ENCODE results near the gene RAB34. TPM values are rescaled to one million over a fixed set of nuclear protein-coding genes. Genes with fewer than 3 reads are reported as not detected.

RAB34 gene
- total and polyA plus RNA-seq, 10 donors = 31.4 to 111 (median 53.0) TPM

GRCh38 chr17:28758411-28759121, 40.9 kb upstream of the RAB34 start:
- TF ChIP-seq CTCF (IDR thresholded peaks at IDR 0.05 in 8 of 11, conservative IDR thresholded peaks at IDR 0.05 in 3 of 11) (no peak), POLR2AphosphoS5 (IDR thresholded peaks at IDR 0.05) (peak in 1 of 3 donors; percentile 21)
- H3K27ac ChIP-seq = no peak overlapping the region
- H3K9me3 ChIP-seq = no peaks in the 10 kb centered on the region
- peaks cover 12 to 34% (median 22%) of the 10 kb centered on the region in 6 donors for H3K4me1 ChIP-seq
- peaks cover 0 to 72% (median 20%) of the 10 kb centered on the region in 6 donors for H3K36me3 ChIP-seq
- WGBS, 5 donors = 94 to 97% (median 97%) methylated on average over 25 to 32 of the region's 32 CpGs
- no peak overlapping the region for H3K4me3 ChIP-seq
- DNase-seq = peak; percentile 75
- H3K27me3 ChIP-seq (replicated peaks in 1 of 7) = no peaks in the 10 kb centered on the region
- intact Hi-C loops (cut with DNase I; ENCODE audit: low total_unique reads) = no loop called here

GRCh38 chr17:28756049-28756804, 38.6 kb upstream of the RAB34 start:
- intact Hi-C loops (cut with DNase I; ENCODE audit: low total_unique reads) = no loop called here
- 84 to 96% (median 90%) methylated on average over 5 of the region's 5 CpGs for WGBS, 5 donors
- Histone ChIP-seq H3K27me3 (replicated peaks in 1 of 7) (no peaks in the 10 kb centered on the region), H3K4me3 (no peak overlapping the region), H3K36me3 (peaks cover 0 to 66% (median 20%) of the 10 kb centered on the region in 6 donors), H3K27ac (no peak overlapping the region), H3K4me1 (peaks cover 6 to 20% (median 12%) of the 10 kb centered on the region in 6 donors), H3K9me3 (no peaks in the 10 kb centered on the region)
- DNase-seq = peak; percentile 8
- no peak for TF ChIP-seq POLR2AphosphoS5 (IDR thresholded peaks at IDR 0.05)
- no peak for TF ChIP-seq CTCF (IDR thresholded peaks at IDR 0.05 in 8 of 11, conservative IDR thresholded peaks at IDR 0.05 in 3 of 11)
- TF ChIP-seq POLR2A (IDR thresholded peaks at IDR 0.05) = no peak

- H3K4me1 ChIP-seq = peaks cover 0 to 17% (median 6%) of the 10 kb centered on the region in 6 donors
- intact Hi-C loops (cut with DNase I; ENCODE audit: low total_unique reads) = no loop called here
- no peak overlapping the region for H3K4me3 ChIP-seq
- H3K27ac ChIP-seq = no peak overlapping the region
- H3K9me3 ChIP-seq = no peaks in the 10 kb centered on the region
- TF ChIP-seq CTCF (IDR thresholded peaks at IDR 0.05 in 8 of 11, conservative IDR thresholded peaks at IDR 0.05 in 3 of 11) = no peak
- peak in 1 of 3 donors; percentile 6 for TF ChIP-seq POLR2AphosphoS5 (IDR thresholded peaks at IDR 0.05)
- peak; percentile 4 for DNase-seq
- no peaks in the 10 kb centered on the region for H3K27me3 ChIP-seq (replicated peaks in 1 of 7)
- WGBS, 5 donors = 90 to 97% (median 93%) methylated on average over 7 of the region's 7 CpGs
- peaks cover 0 to 64% (median 20%) of the 10 kb centered on the region in 6 donors for H3K36me3 ChIP-seq
Measured at GRCh38 chr17:28755486-28755885, 37.8 kb upstream of the RAB34 start.
